Measurements from ENCODE around the gene GRM7. TPM values are rescaled to one million over a fixed set of nuclear protein-coding genes. Genes with fewer than 3 reads are reported as not detected.

GRM7 gene
- total RNA-seq, 1 experiment from 2014 or later = 0.28 TPM

GRCh38 chr3:7095116-7095515 is 234.2 kb downstream of the GRM7 start:
- Mint-ChIP-seq H3K9me3 (peaks cover 19 to 25% of the 10 kb centered on the region in 2 experiments), H3K4me3 (no peak overlapping the region), H3K36me3 (ENCODE audit: insufficient read depth in 1 of 3, low read depth in 3 of 3) (peaks cover 0 to 11% (median 5%) of the 10 kb centered on the region in 3 experiments; a peak in 4 of 7 replicates), H3K27me3 (ENCODE audit: low read depth) (peaks cover 1% of the 10 kb centered on the region; the same call in 1 of the 2 replicates), H3K27ac (no peak overlapping the region), H3K4me1 (no peaks in the 10 kb centered on the region)
- no peaks in the 10 kb centered on the region for H3K4me1 ChIP-seq (ENCODE audit: insufficient read depth, low read length)
- H2AFZ ChIP-seq (ENCODE audit: low read length) = no peak overlapping the region
- H4K91ac ChIP-seq (ENCODE audit: insufficient read length, low read depth, low read length) = no peak overlapping the region
- no peak overlapping the region for H2AK5ac ChIP-seq (ENCODE audit: insufficient read length, low read length)
- H3K4me2 ChIP-seq (ENCODE audit: insufficient read depth, insufficient read length, low read length) = no peak overlapping the region
- H3T11ph ChIP-seq (ENCODE audit: low read length) = no peak overlapping the region
- H3K27me3 ChIP-seq (ENCODE audit: insufficient read depth, low read length) = no peaks in the 10 kb centered on the region
- TF ChIP-seq CTCF (conservative IDR thresholded peaks at IDR 0.05) = no peak
- no peak overlapping the region for H3K23ac ChIP-seq (ENCODE audit: insufficient read length, low read depth, low read length)
- no peak overlapping the region for H2BK12ac ChIP-seq (ENCODE audit: insufficient read length, low read depth, low read length)
- H3K23me2 ChIP-seq (ENCODE audit: insufficient read length, low read depth, low read length, poor library complexity, severe bottlenecking) = no peaks in the 10 kb centered on the region
- H3K9ac ChIP-seq (ENCODE audit: extremely low read depth, insufficient read length, low read length) = no peak overlapping the region
- H2BK5ac ChIP-seq (ENCODE audit: insufficient read length, low read length) = no peak overlapping the region
- H3K18ac ChIP-seq (ENCODE audit: insufficient read length, low read depth, low read length) = no peak overlapping the region
- no peak overlapping the region for H2BK120ac ChIP-seq (ENCODE audit: low read depth, low read length, poor library complexity, severe bottlenecking)
- H3K79me2 ChIP-seq (ENCODE audit: insufficient read depth, low read length) = no peaks in the 10 kb centered on the region
- no peaks in the 10 kb centered on the region for H4K20me1 ChIP-seq (ENCODE audit: control insufficient read depth, insufficient read depth, insufficient read length)
- no peaks in the 10 kb centered on the region for H3K9me3 ChIP-seq (ENCODE audit: control insufficient read depth, low read depth, low read length)
- no peak for DNase-seq
- H4K8ac ChIP-seq (replicated peaks; ENCODE audit: insufficient read length, low read depth, low read length) = no peak overlapping the region
- WGBS (ENCODE audit: extremely low coverage, insufficient read length, low lambda C conversion rate) = no CpG with 5 or more reads among the region's 1 CpG
- no peak overlapping the region for H2BK20ac ChIP-seq (ENCODE audit: low read depth, low read length, poor library complexity, severe bottlenecking)
- no peak overlapping the region for H3K14ac ChIP-seq (ENCODE audit: insufficient read depth, low read length)
- no peak overlapping the region for H3K56ac ChIP-seq (ENCODE audit: insufficient read length, low read depth, low read length)
- H3K4ac ChIP-seq (ENCODE audit: low read depth, low read length) = no peak overlapping the region
- no peak overlapping the region for H3K27ac ChIP-seq (ENCODE audit: insufficient read length, low read depth, low read length)
- no peak overlapping the region for H4K5ac ChIP-seq (ENCODE audit: insufficient read length, low read depth, low read length)
- no peaks in the 10 kb centered on the region for H3K79me1 ChIP-seq (ENCODE audit: insufficient read depth, low read depth, low read length, poor library complexity, severe bottlenecking)
- H2BK15ac ChIP-seq (ENCODE audit: low read depth, low read length) = no peak overlapping the region
